Fibroblast of lung (primary cell): ENCODE data around the gene KSR2. TPM values are rescaled to one million over a fixed set of nuclear protein-coding genes. Genes with fewer than 3 reads are reported as not detected.

Source experiments
- DNase-seq, 2 donors: peaks; one replicate each; pipeline versions ENCODE4 v3.0.0 to v3.0.0-alpha.2; 2010; ENCODE audit warnings: low read depth in 2 of 2
- H2AFZ ChIP-seq: 2 replicates; pipeline ENCODE4 v1.5.1; 2012; ENCODE audit warnings: low read length, control low read depth, inconsistent platforms
- H3K27ac ChIP-seq: 2 replicates; pipeline ENCODE4 v1.5.1; 2011; ENCODE audit warnings: low read length, control low read depth; ENCODE audit not compliant: insufficient read depth
- H3K27me3 ChIP-seq: 2 replicates; pipeline ENCODE4 v1.5.1; 2011; ENCODE audit warnings: mild to moderate bottlenecking, low read length; ENCODE audit not compliant: control insufficient read depth, insufficient read depth
- H3K36me3 ChIP-seq: 2 replicates; pipeline ENCODE4 v1.5.1; 2011; ENCODE audit warnings: low read length; ENCODE audit not compliant: control insufficient read depth, insufficient read depth
- H3K4me1 ChIP-seq: 2 replicates; pipeline ENCODE4 v1.5.1; 2011; ENCODE audit warnings: low read length; ENCODE audit not compliant: control insufficient read depth, insufficient read depth; ENCODE audit errors: extremely low read depth
- H3K4me2 ChIP-seq: 2 replicates; pipeline ENCODE4 v1.5.1; 2011; ENCODE audit warnings: low read length, control low read depth; ENCODE audit not compliant: insufficient read depth; ENCODE audit errors: extremely low read depth
- H3K4me3 ChIP-seq, 4 experiments: fragments of 200-600 bp in 1 of 4; sonication (generic) in 1 of 4; replicated peaks in 1 of 4; 2 replicates each; pipeline ENCODE4 v1.5.1; 2011 to 2016; ENCODE audit warnings: low read length in 4 of 4, low read depth in 3 of 4, mild to moderate bottlenecking in 3 of 4, control low read depth in 2 of 4, inconsistent platforms in 1 of 4, mixed read lengths in 1 of 4; ENCODE audit not compliant: insufficient read depth in 1 of 4; ENCODE audit errors: control extremely low read depth in 1 of 4
- H3K79me2 ChIP-seq: 2 replicates; pipeline ENCODE4 v1.5.1; 2012; ENCODE audit warnings: mild to moderate bottlenecking, low read length, inconsistent platforms; ENCODE audit not compliant: control insufficient read depth, insufficient read depth
- H3K9ac ChIP-seq: 2 replicates; pipeline ENCODE4 v1.5.1; 2011; ENCODE audit warnings: mild to moderate bottlenecking, low read length, control low read depth; ENCODE audit not compliant: insufficient read depth
- H3K9me3 ChIP-seq: 2 replicates; pipeline ENCODE4 v1.5.1; 2012; ENCODE audit warnings: low read depth, low read length; ENCODE audit not compliant: control insufficient read depth, insufficient read depth
- H4K20me1 ChIP-seq: 2 replicates; pipeline ENCODE4 v1.5.1; 2011; ENCODE audit warnings: low read length; ENCODE audit not compliant: control insufficient read depth, insufficient read depth; ENCODE audit errors: extremely low read depth
- CTCF ChIP-seq, 2 donors: IDR thresholded peaks in 1 of 2; conservative IDR thresholded peaks in 1 of 2; 1 replicate in 1 of 2; 2 replicates in 1 of 2; pipeline ENCODE4 v1.5.1; 2011 to 2012; ENCODE audit warnings: low read length in 2 of 2, control low read depth in 1 of 2, inconsistent platforms in 1 of 2, low read depth in 1 of 2, mild to moderate bottlenecking in 1 of 2
- EZH2 ChIP-seq: IDR thresholded peaks from 2 replicates; pipeline ENCODE4 v1.5.1; 2012; ENCODE audit warnings: low read length, control low read depth, mild to moderate bottlenecking; ENCODE audit errors: missing control alignments
- polyA plus RNA-seq, 2 donors: library from polyadenylated mRNA; depleted of rRNA in 1 of 2; stranded (reverse) in 1 of 2; unstranded in 1 of 2; fragments of >200 nt; gene quantifications; 2 replicates each; pipeline ENCODE4 v1.2.1, GENCODE V29; 2011 to 2012; ENCODE audit warnings: missing spikeins in 1 of 2
- total RNA-seq: library from RNA; depleted of rRNA; stranded (reverse); fragments of >200 nt; gene quantifications from 2 replicates; pipeline ENCODE4 v1.2.1, GENCODE V29; 2014

The KSR2 gene
- total and polyA plus RNA-seq, 2 donors (not counting 1 experiment from before 2014, with no cell fraction given): not detected

- Histone ChIP-seq H3K9ac (no peak overlapping the region), H3K79me2 (peaks cover 18% of the 10 kb centered on the region), H3K9me3 (no peaks in the 10 kb centered on the region), H3K4me2 (peak overlapping the region; percentile 81), H3K27me3 (no peaks in the 10 kb centered on the region), H2AFZ (peak overlapping the region; percentile 73), H4K20me1 (no peaks in the 10 kb centered on the region), H3K4me3 (peak overlapping the region in 3 of 4 experiments; percentile 72 to 90 (median 86)), H3K4me1 (no peaks in the 10 kb centered on the region), H3K36me3 (peaks cover 3% of the 10 kb centered on the region), H3K27ac (no peak overlapping the region)
- DNase-seq: no peak
- TF ChIP-seq EZH2 (no peak), CTCF (conservative IDR thresholded peaks at IDR 0.05 in 1 of 2, IDR thresholded peaks at IDR 0.05 in 1 of 2; ENCODE audit: low read depth in 1 of 2, low read length in 2 of 2) (no peak)
Measured at GRCh38 chr12:118015944-118016343, 47.2 kb upstream of the KSR2 start.

- H3K79me2 ChIP-seq: peaks cover 18% of the 10 kb centered on the region
- no peaks in the 10 kb centered on the region for H3K4me1 ChIP-seq
- no peaks in the 10 kb centered on the region for H4K20me1 ChIP-seq
- no peak for TF ChIP-seq EZH2
- no peak for TF ChIP-seq CTCF (conservative IDR thresholded peaks at IDR 0.05 in 1 of 2, IDR thresholded peaks at IDR 0.05 in 1 of 2; ENCODE audit: low read depth in 1 of 2, low read length in 2 of 2)
- H3K36me3 ChIP-seq: peaks cover 3% of the 10 kb centered on the region
- no peak overlapping the region for H3K9ac ChIP-seq
- H3K4me2 ChIP-seq: no peak overlapping the region
- H3K9me3 ChIP-seq: no peaks in the 10 kb centered on the region
- H2AFZ ChIP-seq: no peak overlapping the region
- no peak for DNase-seq
- no peak overlapping the region for H3K27ac ChIP-seq
- no peaks in the 10 kb centered on the region for H3K27me3 ChIP-seq
- H3K4me3 ChIP-seq: no peak overlapping the region
Measured at GRCh38 chr12:118015306-118015705, 46.5 kb upstream of the KSR2 start.

GRCh38 chr12:118013283-118013682 lies 44.5 kb upstream of the KSR2 start:
- Histone ChIP-seq H3K79me2 (peaks cover 17% of the 10 kb centered on the region), H2AFZ (no peak overlapping the region), H3K27me3 (no peaks in the 10 kb centered on the region), H3K27ac (no peak overlapping the region), H3K4me1 (no peaks in the 10 kb centered on the region), H3K36me3 (no peaks in the 10 kb centered on the region), H3K9me3 (no peaks in the 10 kb centered on the region), H4K20me1 (no peaks in the 10 kb centered on the region), H3K9ac (no peak overlapping the region), H3K4me2 (no peak overlapping the region), H3K4me3 (no peak overlapping the region)
- TF ChIP-seq EZH2 (no peak), CTCF (conservative IDR thresholded peaks at IDR 0.05 in 1 of 2, IDR thresholded peaks at IDR 0.05 in 1 of 2; ENCODE audit: low read depth in 1 of 2, low read length in 2 of 2) (no peak)
- DNase-seq: no peak
